A549 (cell line): ENCODE data around the gene SFI1. TPM values are rescaled to one million over a fixed set of nuclear protein-coding genes. Genes with fewer than 3 reads are reported as not detected.
"Not testable (repeated sequence)": the region's sequence is repeated elsewhere in the genome, so short reads cannot be mapped to it uniquely, and the experiment has no call there.

Experiments used
- ATAC-seq, 2 experiments: fragments of 200-7000 bp in 1 of 2; fragments of >200 bp in 1 of 2; cut with Nextera tagmentation in 1 of 2; cut with Tn5 transposase in 1 of 2; 3 replicates each; pipeline versions ENCODE4 v1.8.0 to v1.9.1; 2018 to 2020; ENCODE audit warnings: mild to moderate bottlenecking in 1 of 2, moderate library complexity in 1 of 2
- CTCF ChIA-PET: fragments of 300-600 bp; sonication (Branson Sonifier 250); formaldehyde crosslinking; extraction: SDS; loops from one replicate; lab custom pipeline; 2021; ENCODE audit warnings: antibody characterized with exemption, inconsistent platforms; lab: Yijun Ruan, JAX
- POLR2A ChIA-PET: fragments of 350-600 bp; formaldehyde crosslinking; extraction: SDS; loops from one replicate; lab custom pipeline; 2021; ENCODE audit warnings: antibody characterized with exemption, inconsistent platforms; lab: Yijun Ruan, JAX
- DNase-seq, 2 experiments: peaks; one replicate each; pipeline versions ENCODE4 v3.0.0 to v3.0.0-alpha.2; 2011 to 2016; ENCODE audit warnings: low read depth in 1 of 2, low spot score in 1 of 2
- FAIRE-seq: peaks from 2 replicates; lab custom pipeline; 2011; peaks lifted over from hg19 to GRCh38; lab: Jason Lieb, UNC
- H3K27ac ChIP-seq, 2 experiments: fragments of >200 bp; sonication (Bioruptor Twin); formaldehyde crosslinking; 3 replicates each; pipeline ENCODE4 v1.5.1; 2016 to 2017
- H3K4me1 ChIP-seq: fragments of >200 bp; sonication (Bioruptor Twin); formaldehyde crosslinking; 3 replicates; pipeline ENCODE4 v1.6.1; 2016
- H3K4me2 ChIP-seq: fragments of >200 bp; sonication (Bioruptor Twin); formaldehyde crosslinking; 3 replicates; pipeline ENCODE4 v1.6.1; 2016
- H3K4me3 ChIP-seq: fragments of >200 bp; sonication (Bioruptor Twin); formaldehyde crosslinking; 3 replicates; pipeline ENCODE4 v1.5.1; 2016
- H3K9me3 ChIP-seq: fragments of >200 bp; sonication (Bioruptor Twin); formaldehyde crosslinking; 3 replicates; pipeline ENCODE4 v1.6.1; 2016
- CHD2 ChIP-seq: fragments of 150-350 bp; IDR thresholded peaks from 2 replicates; pipeline ENCODE4 v1.6.1; 2014; ENCODE audit warnings: low read length; ENCODE audit not compliant: partially characterized antibody
- CHD4 ChIP-seq: fragments of 200-600 bp; sonication (generic); IDR thresholded peaks from 2 replicates; pipeline ENCODE4 v1.6.1; 2016; ENCODE audit warnings: antibody characterized with exemption, mild to moderate bottlenecking, borderline replicate concordance
- ESRRA ChIP-seq: fragments of 150-350 bp; IDR thresholded peaks from 2 replicates; pipeline ENCODE4 v1.6.1; 2014; ENCODE audit warnings: mild to moderate bottlenecking, low read length, borderline replicate concordance
- POLR2A ChIP-seq: IDR thresholded peaks from 2 replicates; pipeline ENCODE4 v1.6.1; 2012; ENCODE audit warnings: mild to moderate bottlenecking, low read length
- RAD21 ChIP-seq, 2 experiments: fragments of >200 bp in 1 of 2; sonication (Bioruptor Twin) in 1 of 2; formaldehyde crosslinking in 1 of 2; IDR thresholded peaks in 1 of 2; conservative IDR thresholded peaks in 1 of 2; 2 replicates in 1 of 2; 3 replicates in 1 of 2; pipeline ENCODE4 v1.6.1; 2012 to 2018; ENCODE audit warnings: inconsistent platforms in 1 of 2
- SMC3 ChIP-seq: fragments of >200 bp; sonication (Bioruptor Twin); formaldehyde crosslinking; IDR thresholded peaks from 3 replicates; pipeline ENCODE4 v1.6.1; 2018; ENCODE audit warnings: inconsistent platforms
- TP53 ChIP-seq: fragments of 250-450 bp; sonication (Bioruptor Pico); IDR thresholded peaks from 2 replicates; pipeline ENCODE4 v1.5.0; 2021; ENCODE audit warnings: mild to moderate bottlenecking, moderate library complexity
- ZSCAN20 ChIP-seq: fragments of 250-450 bp; sonication (Bioruptor Pico); IDR thresholded peaks from 2 replicates; pipeline ENCODE4 v1.8.0; 2022; ENCODE audit warnings: mild to moderate bottlenecking, moderate library complexity
- WGBS: methylation state at CpG from one replicate; pipeline ENCODE4 v1.1.6; 2017; ENCODE audit errors: missing lambda C conversion rate; 5-methylcytosine and 5-hydroxymethylcytosine counted together
- polyA plus RNA-seq, 4 experiments: library from polyadenylated mRNA; depleted of rRNA in 3 of 4; stranded (reverse); fragments of >200 nt; fragmentation: RNase III in 1 of 4; extraction: RNeasy Plus Mini Kit Qiagen cat#74134 plus additional on column Dnase treatment in 1 of 4; gene quantifications; 2 replicates in 3 of 4; 3 replicates in 1 of 4; pipeline ENCODE4 v1.2.3, GENCODE V29; 2011 to 2017
- TF ChIP-seq, protein P1 (sequence below): fragments of >200 bp; sonication (Bioruptor Twin); formaldehyde crosslinking; IDR thresholded peaks from 3 replicates; pipeline ENCODE4 v1.6.1; 2016
- TF ChIP-seq, protein P2 (sequence below): fragments of >200 bp; sonication (Bioruptor Twin); formaldehyde crosslinking; IDR thresholded peaks from 3 replicates; pipeline ENCODE4 v1.5.1; 2016

Gene SFI1
- polyA plus RNA-seq, 2 of the 4 experiments (the other 2 are of a cell fraction), result 6.8 to 17.9 TPM

DNA sequence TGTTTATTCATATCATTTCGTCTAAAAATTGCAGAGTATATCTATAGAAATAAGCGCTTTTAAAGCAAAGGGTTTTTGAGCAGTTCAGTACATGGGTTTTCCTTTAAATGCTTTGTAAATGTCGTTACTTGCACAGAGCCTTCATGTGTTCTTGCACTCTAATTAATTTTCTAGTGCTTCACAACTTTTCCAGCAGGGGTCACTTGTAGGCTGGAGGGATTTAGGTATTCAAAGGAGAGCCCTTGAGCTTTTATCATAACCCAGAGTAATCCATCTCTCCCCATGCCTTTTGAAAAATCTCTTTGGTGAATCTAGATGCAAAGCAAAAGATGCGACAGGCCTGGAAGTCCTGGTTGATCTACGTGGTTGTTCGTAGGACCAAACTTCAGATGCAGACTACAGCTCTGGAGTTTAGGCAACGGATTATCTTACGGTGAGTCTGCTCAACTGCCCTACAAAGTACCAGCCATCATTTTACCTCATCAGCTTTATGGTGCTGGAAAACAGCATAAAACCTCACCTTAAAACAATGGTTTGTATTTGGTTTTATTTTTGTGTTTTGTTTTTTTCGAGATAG lies 60.4 kb downstream of the SFI1 start:
- Histone ChIP-seq H3K4me2 (no peak overlapping the region), H3K27ac (no peak overlapping the region), H3K4me3 (no peak overlapping the region), H3K4me1 (no peaks in the 10 kb centered on the region; the same call in 2 of the 3 replicates), H3K9me3 (no peaks in the 10 kb centered on the region)
- FAIRE-seq (no peak), DNase-seq (peak; percentile 16 to 18), ATAC-seq (peak in 1 of 2 experiments; percentile 68; a peak in 3 of 6 replicates)
- WGBS, result 71% methylated on average over 9 of the region's 9 CpGs
- TF ChIP-seq ESRRA (no peak), POLR2A (no peak), RAD21 (conservative IDR thresholded peaks at IDR 0.05 in 1 of 2, IDR thresholded peaks at IDR 0.05 in 1 of 2) (peak in 1 of 2 experiments; percentile 42; a peak in 3 of 5 replicates), SMC3 (peak; percentile 28; the same call in 1 of the 3 replicates)
- TF ChIP-seq, protein P1, sequence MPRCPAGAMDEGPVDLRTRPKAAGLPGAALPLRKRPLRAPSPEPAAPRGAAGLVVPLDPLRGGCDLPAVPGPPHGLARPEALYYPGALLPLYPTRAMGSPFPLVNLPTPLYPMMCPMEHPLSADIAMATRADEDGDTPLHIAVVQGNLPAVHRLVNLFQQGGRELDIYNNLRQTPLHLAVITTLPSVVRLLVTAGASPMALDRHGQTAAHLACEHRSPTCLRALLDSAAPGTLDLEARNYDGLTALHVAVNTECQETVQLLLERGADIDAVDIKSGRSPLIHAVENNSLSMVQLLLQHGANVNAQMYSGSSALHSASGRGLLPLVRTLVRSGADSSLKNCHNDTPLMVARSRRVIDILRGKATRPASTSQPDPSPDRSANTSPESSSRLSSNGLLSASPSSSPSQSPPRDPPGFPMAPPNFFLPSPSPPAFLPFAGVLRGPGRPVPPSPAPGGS, result no peak
- TF ChIP-seq, protein P2, sequence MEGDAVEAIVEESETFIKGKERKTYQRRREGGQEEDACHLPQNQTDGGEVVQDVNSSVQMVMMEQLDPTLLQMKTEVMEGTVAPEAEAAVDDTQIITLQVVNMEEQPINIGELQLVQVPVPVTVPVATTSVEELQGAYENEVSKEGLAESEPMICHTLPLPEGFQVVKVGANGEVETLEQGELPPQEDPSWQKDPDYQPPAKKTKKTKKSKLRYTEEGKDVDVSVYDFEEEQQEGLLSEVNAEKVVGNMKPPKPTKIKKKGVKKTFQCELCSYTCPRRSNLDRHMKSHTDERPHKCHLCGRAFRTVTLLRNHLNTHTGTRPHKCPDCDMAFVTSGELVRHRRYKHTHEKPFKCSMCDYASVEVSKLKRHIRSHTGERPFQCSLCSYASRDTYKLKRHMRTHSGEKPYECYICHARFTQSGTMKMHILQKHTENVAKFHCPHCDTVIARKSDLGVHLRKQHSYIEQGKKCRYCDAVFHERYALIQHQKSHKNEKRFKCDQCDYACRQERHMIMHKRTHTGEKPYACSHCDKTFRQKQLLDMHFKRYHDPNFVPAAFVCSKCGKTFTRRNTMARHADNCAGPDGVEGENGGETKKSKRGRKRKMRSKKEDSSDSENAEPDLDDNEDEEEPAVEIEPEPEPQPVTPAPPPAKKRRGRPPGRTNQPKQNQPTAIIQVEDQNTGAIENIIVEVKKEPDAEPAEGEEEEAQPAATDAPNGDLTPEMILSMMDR, result peak; percentile 37; the same call in 1 of the 3 replicates
- ChIA-PET CTCF (interaction anchor here (0.5 to 2.5 kb wide), 15 partner anchors 13 to 415 kb away, joined by 3 to 21 read pairs (median 4); no protein-coding TSS in a partner anchor), POLR2A (no interaction called here)

GRCh38 chr22:31558546-31558945 lies 62.2 kb downstream of the SFI1 start:
- CTCF ChIA-PET, result interaction anchor here (0.7 to 1.1 kb wide), 2 partner anchors 72 to 412 kb away, joined by 3 to 5 read pairs; no protein-coding TSS in a partner anchor
- ATAC-seq, H3K9me3 ChIP-seq, POLR2A ChIA-PET, FAIRE-seq, H3K4me1 ChIP-seq, H3K27ac ChIP-seq, H3K4me3 ChIP-seq, DNase-seq, H3K4me2 ChIP-seq: not testable (repeated sequence)
- WGBS, result 85% methylated on average over 9 of the region's 9 CpGs

- no peaks in the 10 kb centered on the region for H3K9me3 ChIP-seq
- TF ChIP-seq RAD21 (conservative IDR thresholded peaks at IDR 0.05 in 1 of 2, IDR thresholded peaks at IDR 0.05 in 1 of 2), result peak; percentile 45 to 63; a peak in 3 of 5 replicates
- TF ChIP-seq TP53 (CRISPR knock-in tag), result no peak
- TF ChIP-seq SMC3, result peak; percentile 41; the same call in 2 of the 3 replicates
- no peak for TF ChIP-seq CHD4
- TF ChIP-seq CHD2, result peak; percentile 23
- TF ChIP-seq ZSCAN20 (CRISPR knock-in tag), result no peak
- TF ChIP-seq, protein P2, result peak; percentile 47
- no peak overlapping the region for H3K27ac ChIP-seq
- ATAC-seq (peak; percentile 98 to 100), DNase-seq (peak; percentile 59 to 72), FAIRE-seq (no peak)
- no peaks in the 10 kb centered on the region; the same call in 2 of the 3 replicates for H3K4me1 ChIP-seq
- POLR2A ChIA-PET, result no interaction called here
- no peak overlapping the region for H3K4me3 ChIP-seq
- CTCF ChIA-PET, result interaction anchor here (0.6 to 2.4 kb wide), 21 partner anchors 9 to 409 kb away, joined by 3 to 9 read pairs (median 3); no protein-coding TSS in a partner anchor
- H3K4me2 ChIP-seq, result no peak overlapping the region
- WGBS, result 36% methylated on average over 3 of the region's 6 CpGs
Measured at GRCh38 chr22:31561238-31561887, 65.0 kb downstream of the SFI1 start.
